HCT116 (cell line): ENCODE results near the gene FAM111A. TPM values are rescaled to one million over a fixed set of nuclear protein-coding genes. Genes with fewer than 3 reads are reported as not detected.

ENCODE experiments used
- ATAC-seq: fragments of 200-7000 bp; cut with Tn5 transposase; 2 replicates; pipeline ENCODE4 v1.9.1; 2020; ENCODE audit warnings: mild to moderate bottlenecking, moderate library complexity
- BruUV-seq: library from RNA; stranded (reverse); fragments of 400-500 nt; replicated peaks from 2 replicates; lab custom pipeline; 2021; lab: Mats Ljungman, UMichigan
- CTCF ChIA-PET: fragments of 300-600 bp; sonication (Branson Sonifier 250); formaldehyde crosslinking; loops from one replicate; lab custom pipeline; 2021; ENCODE audit warnings: antibody characterized with exemption; lab: Charles Lee
- POLR2A ChIA-PET: fragments of 300-600, 350-600 bp; sonication (Branson Sonifier 250); formaldehyde crosslinking; loops from one replicate; lab custom pipeline; 2021; ENCODE audit warnings: antibody characterized with exemption; lab: Charles Lee
- RAD21 ChIA-PET, 2 experiments: fragments of 300-600 bp; sonication (Branson Sonifier 250); formaldehyde crosslinking; loops; one replicate each; lab custom pipeline; 2023; ENCODE audit warnings: low total read pairs in 2 of 2; ENCODE audit not compliant: uncharacterized antibody in 2 of 2, unreplicated experiment in 2 of 2, low non-redundant PET in 1 of 2; lab: Charles Lee
- DNase-seq: peaks from one replicate; pipeline ENCODE4 v3.0.0-alpha.2; 2010; ENCODE audit warnings: low read depth, low spot score
- H2AFZ ChIP-seq: fragments of 200-600 bp; shearing (Covaris generic), sonication (generic); 2 replicates; pipeline ENCODE4 v1.6.1; 2017; ENCODE audit warnings: low read depth, mixed run types, mixed read lengths, antibody characterized with exemption, low read length; ENCODE audit not compliant: poor library complexity, severe bottlenecking
- H3K27ac ChIP-seq: 2 replicates; pipeline ENCODE4 v1.5.1; 2012; ENCODE audit warnings: low read depth, low read length
- H3K27me3 ChIP-seq: fragments of 200-600 bp; sonication (generic); 2 replicates; pipeline ENCODE4 v1.6.1; 2016; ENCODE audit warnings: mixed run types, low read length, mixed read lengths; ENCODE audit not compliant: insufficient read depth
- H3K36me3 ChIP-seq, 2 experiments: fragments of 200-500 bp in 1 of 2; fragments of 200-600 bp in 1 of 2; sonication (Bioruptor generic) in 1 of 2; sonication (generic) in 1 of 2; 2 replicates each; pipeline versions ENCODE4 v1.5.1 to v1.6.1; 2014 to 2016; ENCODE audit warnings: low read length in 2 of 2, inconsistent platforms in 1 of 2, mixed read lengths in 1 of 2, mixed run types in 1 of 2; ENCODE audit not compliant: insufficient read depth in 2 of 2, control insufficient read depth in 1 of 2
- H3K4me1 ChIP-seq, 2 experiments: fragments of 200-600 bp in 1 of 2; sonication (generic) in 1 of 2; 2 replicates each; pipeline versions ENCODE4 v1.5.1 to v1.6.1; 2012 to 2017; ENCODE audit warnings: low read length in 2 of 2, inconsistent platforms in 1 of 2, mild to moderate bottlenecking in 1 of 2, mixed read lengths in 1 of 2, mixed run types in 1 of 2, moderate library complexity in 1 of 2; ENCODE audit not compliant: insufficient read depth in 2 of 2, control insufficient read depth in 1 of 2
- H3K4me2 ChIP-seq: fragments of 200-600 bp; sonication (generic); 2 replicates; pipeline ENCODE4 v1.6.1; 2017; ENCODE audit warnings: mixed run types, low read length, mixed read lengths
- H3K4me3 ChIP-seq, 2 experiments: fragments of 200-600 bp in 1 of 2; sonication (generic) in 1 of 2; replicated peaks in 1 of 2; 2 replicates each; pipeline ENCODE4 v1.5.1; 2011 to 2016; ENCODE audit warnings: low read length in 2 of 2, control low read depth in 1 of 2, low read depth in 1 of 2, mild to moderate bottlenecking in 1 of 2, mixed read lengths in 1 of 2, mixed run types in 1 of 2
- H3K79me2 ChIP-seq: fragments of 200-600 bp; sonication (generic); 2 replicates; pipeline ENCODE4 v1.6.1; 2017; ENCODE audit warnings: mild to moderate bottlenecking, mixed run types, low read length, moderate library complexity, mixed read lengths; ENCODE audit not compliant: insufficient read depth
- H3K9ac ChIP-seq: fragments of 200-600 bp; sonication (generic); 2 replicates; pipeline ENCODE4 v1.6.1; 2016; ENCODE audit warnings: low read length, mixed read lengths
- H3K9me2 ChIP-seq: fragments of 200-600 bp; sonication (generic), shearing (Covaris generic); 2 replicates; pipeline ENCODE4 v1.6.1; 2017; ENCODE audit warnings: mixed run types, mild to moderate bottlenecking, moderate library complexity; ENCODE audit not compliant: insufficient read depth
- H3K9me3 ChIP-seq, 2 experiments: fragments of 200-500 bp in 1 of 2; fragments of 200-600 bp in 1 of 2; sonication (Bioruptor generic) in 1 of 2; sonication (generic) in 1 of 2; 2 replicates each; pipeline ENCODE4 v1.6.1; 2014 to 2017; ENCODE audit warnings: low read length in 2 of 2, mixed read lengths in 2 of 2, inconsistent platforms in 1 of 2, low read depth in 1 of 2, mild to moderate bottlenecking in 1 of 2, mixed run types in 1 of 2, moderate library complexity in 1 of 2; ENCODE audit not compliant: control insufficient read depth in 1 of 2, insufficient read depth in 1 of 2
- H4K20me1 ChIP-seq: fragments of 200-600 bp; sonication (generic), shearing (Covaris generic); 2 replicates; pipeline ENCODE4 v1.6.1; 2017; ENCODE audit warnings: mixed run types, mild to moderate bottlenecking, moderate library complexity; ENCODE audit not compliant: insufficient read depth
- ATF3 ChIP-seq: IDR thresholded peaks from 2 replicates; pipeline ENCODE4 v1.6.1; 2012
- CBX3 ChIP-seq: IDR thresholded peaks from 2 replicates; pipeline ENCODE4 v1.6.1; 2012; ENCODE audit warnings: low read depth
- CEBPB ChIP-seq: IDR thresholded peaks from 2 replicates; pipeline ENCODE4 v1.6.1; 2012; ENCODE audit warnings: low read depth
- CTCF ChIP-seq, 3 experiments: fragments of 200-600 bp in 1 of 3; sonication (generic) in 1 of 3; IDR thresholded peaks in 2 of 3; conservative IDR thresholded peaks in 1 of 3; 2 replicates each; pipeline ENCODE4 v1.5.1; 2012 to 2017; ENCODE audit warnings: low read depth in 2 of 3, low read length in 2 of 3, antibody characterized with exemption in 1 of 3, borderline replicate concordance in 1 of 3, control low read depth in 1 of 3, mild to moderate bottlenecking in 1 of 3, mixed read lengths in 1 of 3, mixed run types in 1 of 3, moderate library complexity in 1 of 3; ENCODE audit not compliant: insufficient read depth in 1 of 3
- EGR1 ChIP-seq: IDR thresholded peaks from 2 replicates; pipeline ENCODE4 v1.6.1; 2012; ENCODE audit warnings: low read depth
- ELF1 ChIP-seq: IDR thresholded peaks from 2 replicates; pipeline ENCODE4 v1.6.1; 2012; ENCODE audit warnings: low read depth, borderline replicate concordance
- EZH2phosphoT487 ChIP-seq: fragments of 200-600 bp; IDR thresholded peaks from 2 replicates; pipeline ENCODE4 v1.6.1; 2018; ENCODE audit warnings: antibody characterized with exemption, borderline replicate concordance
- FOSL1 ChIP-seq: IDR thresholded peaks from 2 replicates; pipeline ENCODE4 v1.6.1; 2012; ENCODE audit warnings: low read depth
- JUND ChIP-seq: IDR thresholded peaks from 2 replicates; pipeline ENCODE4 v1.6.1; 2012
- MAX ChIP-seq: IDR thresholded peaks from 2 replicates; pipeline ENCODE4 v1.6.1; 2012
- POLR2A ChIP-seq: IDR thresholded peaks from 2 replicates; pipeline ENCODE4 v1.7.0; 2011; ENCODE audit warnings: borderline replicate concordance; ENCODE audit not compliant: insufficient read depth, insufficient read length; ENCODE audit errors: extremely low read depth
- POLR2AphosphoS5 ChIP-seq: IDR thresholded peaks from 2 replicates; pipeline ENCODE4 v1.6.1; 2011; ENCODE audit warnings: mild to moderate bottlenecking, low read depth, low read length, moderate library complexity
- RAD21 ChIP-seq: IDR thresholded peaks from 2 replicates; pipeline ENCODE4 v1.6.1; 2012; ENCODE audit warnings: low read depth, mild to moderate bottlenecking
- SP1 ChIP-seq: IDR thresholded peaks from 2 replicates; pipeline ENCODE4 v1.6.1; 2012; ENCODE audit warnings: low read depth
- TCF7L2 ChIP-seq: IDR thresholded peaks from 2 replicates; pipeline ENCODE4 v1.7.0; 2011; ENCODE audit warnings: borderline replicate concordance, inconsistent platforms; ENCODE audit not compliant: insufficient read depth, insufficient read length; ENCODE audit errors: extremely low read depth
- YY1 ChIP-seq: IDR thresholded peaks from 2 replicates; pipeline ENCODE4 v1.6.1; 2011; ENCODE audit warnings: low read length, low read depth, moderate library complexity, mild to moderate bottlenecking; ENCODE audit not compliant: insufficient replicate concordance; ENCODE audit errors: extremely low read depth
- ZFX ChIP-seq: fragments of 450-650 bp; IDR thresholded peaks from 2 replicates; pipeline ENCODE4 v1.6.1; 2017
- ZNF274 ChIP-seq: fragments of 200-500 bp; sonication (Bioruptor generic); IDR thresholded peaks from 2 replicates; pipeline ENCODE4 v1.6.1; 2014; ENCODE audit warnings: mild to moderate bottlenecking, low read depth, low read length, inconsistent platforms
- intact Hi-C: fragments of 100-400 bp; cut with micrococcal nuclease; formaldehyde crosslinking; loops from 2 replicates; pipeline ENCODE4 v1.10.0; 2022
- total RNA-seq: library from RNA; stranded (reverse); gene quantifications from one replicate; pipeline ENCODE4 v1.2.1, GENCODE V29; 2021; ENCODE audit not compliant: unreplicated experiment

Gene FAM111A
- total RNA-seq, 1 experiment from 2014 or later = 30.3 TPM

- Histone ChIP-seq H3K27ac (no peak overlapping the region), H3K9me2 (no peaks in the 10 kb centered on the region), H2AFZ (no peak overlapping the region), H3K79me2 (no peaks in the 10 kb centered on the region), H3K9me3 (no peaks in the 10 kb centered on the region), H3K27me3 (no peaks in the 10 kb centered on the region), H3K4me1 (peaks cover 4 to 7% of the 10 kb centered on the region in 2 experiments; a peak in 3 of 4 replicates), H3K9ac (no peak overlapping the region), H3K4me2 (no peak overlapping the region), H4K20me1 (no peaks in the 10 kb centered on the region), H3K4me3 (no peak overlapping the region), H3K36me3 (no peaks in the 10 kb centered on the region)
- ChIA-PET CTCF (interaction anchor here (4.9 kb wide), 1 partner anchor 9 kb away, joined by 37 read pairs; the partner anchor contains the start of gene DTX4), POLR2A (interaction anchor here (1.6 kb wide), 1 partner anchor 9 kb away, joined by 4 read pairs; the partner anchor contains the start of gene DTX4), RAD21 (interaction anchor here in 1 of 2 experiments (0.8 kb wide), 1 partner anchor 9 kb away, joined by 3 read pairs; the partner anchor contains the start of gene DTX4)
- TF ChIP-seq ZFX (no peak), POLR2AphosphoS5 (no peak), ATF3 (no peak), RAD21 (no peak)
- no peak for DNase-seq
- ATAC-seq = no peak
- no TSS peak for BruUV-seq
- intact Hi-C loops = no loop called here
Observed at GRCh38 chr11:59180907-59181306, 38.3 kb downstream of the FAM111A start.

- no peak overlapping the region for H2AFZ ChIP-seq
- no peak overlapping the region for H3K9ac ChIP-seq
- ChIA-PET POLR2A (interaction anchor here (1.6 kb wide), 1 partner anchor 10 kb away, joined by 4 read pairs; the partner anchor contains the start of gene DTX4), RAD21 (no interaction called here), CTCF (interaction anchor here (1.3 to 4.9 kb wide), 4 partner anchors 10 to 24 kb away, joined by 3 to 37 read pairs (median 5); partner anchors contain the start of gene DTX4)
- H3K9me3 ChIP-seq = no peaks in the 10 kb centered on the region
- H3K79me2 ChIP-seq = no peaks in the 10 kb centered on the region
- ATAC-seq (no peak), DNase-seq (no peak)
- H3K4me1 ChIP-seq = peaks cover 13 to 17% of the 10 kb centered on the region in 2 experiments; a peak in 3 of 4 replicates
- no peaks in the 10 kb centered on the region for H4K20me1 ChIP-seq
- intact Hi-C loops = loop anchor here (1.0 kb wide), 1 partner anchor 11 kb away; no protein-coding TSS in a partner anchor
- H3K27me3 ChIP-seq = no peaks in the 10 kb centered on the region
- no peak overlapping the region for H3K4me2 ChIP-seq
- H3K36me3 ChIP-seq = no peaks in the 10 kb centered on the region
- no TSS peak for BruUV-seq
- no peaks in the 10 kb centered on the region for H3K9me2 ChIP-seq
- H3K4me3 ChIP-seq = no peak overlapping the region
- no peak overlapping the region for H3K27ac ChIP-seq
- no peak for TF ChIP-seq POLR2A
- no peak for TF ChIP-seq TCF7L2
- no peak for TF ChIP-seq FOSL1
- no peak for TF ChIP-seq CEBPB
- TF ChIP-seq EZH2phosphoT487 = no peak
- TF ChIP-seq ATF3 = no peak
- TF ChIP-seq MAX = no peak
- no peak for TF ChIP-seq ELF1
- no peak for TF ChIP-seq JUND
- TF ChIP-seq RAD21 = no peak
- TF ChIP-seq ZNF274 = no peak
- no peak for TF ChIP-seq ZFX
- TF ChIP-seq CBX3 = no peak
- TF ChIP-seq EGR1 = no peak
- no peak for TF ChIP-seq YY1
- no peak for TF ChIP-seq SP1
- no peak for TF ChIP-seq CTCF (IDR thresholded peaks at IDR 0.05 in 2 of 3, conservative IDR thresholded peaks at IDR 0.05 in 1 of 3; ENCODE audit: borderline replicate concordance in 1 of 3, insufficient read depth in 1 of 3, low read depth in 2 of 3, low read length in 2 of 3)
Observed at GRCh38 chr11:59181746-59182456, 39.2 kb downstream of the FAM111A start.
